OCI-LY7 (cell line): ENCODE results near the gene PCARE. TPM values are rescaled to one million over a fixed set of nuclear protein-coding genes. Genes with fewer than 3 reads are reported as not detected.

Experiments used
- BruUV-seq: library from RNA; stranded (reverse); fragments of 400-500 nt; replicated peaks from 2 replicates; lab custom pipeline; 2021; lab: Mats Ljungman, UMichigan
- CTCF ChIA-PET: fragments of 300-600 bp; sonication (Branson Sonifier 250); formaldehyde crosslinking; loops from one replicate; lab custom pipeline; 2022; ENCODE audit warnings: antibody characterized with exemption; ENCODE audit not compliant: unreplicated experiment; lab: Charles Lee
- POLR2A ChIA-PET: fragments of 300-600 bp; sonication (Branson Sonifier 250); formaldehyde crosslinking; loops from one replicate; lab custom pipeline; 2022; ENCODE audit warnings: antibody characterized with exemption; lab: Charles Lee
- DNase-seq: peaks from one replicate; pipeline ENCODE4 v3.0.0-alpha.2; 2015; ENCODE audit warnings: low spot score
- H2AFZ ChIP-seq: fragments of 200-600 bp; sonication (generic), shearing (Covaris generic); 2 replicates; pipeline ENCODE4 v1.6.1; 2014; ENCODE audit warnings: mild to moderate bottlenecking, antibody characterized with exemption, low read length, moderate library complexity
- H3K27ac ChIP-seq: fragments of 200-600 bp; sonication (generic); 2 replicates; pipeline ENCODE4 v1.5.1; 2014; ENCODE audit warnings: mixed run types, low read depth, mild to moderate bottlenecking, moderate library complexity, low read length, inconsistent platforms; ENCODE audit not compliant: poor library complexity, severe bottlenecking
- H3K36me3 ChIP-seq: fragments of 200-600 bp; sonication (generic); 2 replicates; pipeline ENCODE4 v1.6.1; 2014; ENCODE audit warnings: mild to moderate bottlenecking, antibody characterized with exemption, low read length, moderate library complexity, mixed read lengths; ENCODE audit not compliant: insufficient read depth
- H3K4me1 ChIP-seq: fragments of 200-600 bp; sonication (generic); 2 replicates; pipeline ENCODE4 v1.5.1; 2014; ENCODE audit warnings: mild to moderate bottlenecking, low read length; ENCODE audit not compliant: insufficient read depth, poor library complexity, severe bottlenecking
- H3K4me2 ChIP-seq: fragments of 200-600 bp; sonication (generic); 2 replicates; pipeline ENCODE4 v1.6.1; 2014; ENCODE audit warnings: mild to moderate bottlenecking, low read length
- H3K4me3 ChIP-seq: fragments of 200-600 bp; sonication (generic); 2 replicates; pipeline ENCODE4 v1.5.1; 2014; ENCODE audit warnings: mild to moderate bottlenecking, low read depth, low read length; ENCODE audit not compliant: poor library complexity, severe bottlenecking
- H3K79me2 ChIP-seq: fragments of 200-600 bp; sonication (generic); 2 replicates; pipeline ENCODE4 v1.6.1; 2016; ENCODE audit warnings: low read depth, mild to moderate bottlenecking, low read length, moderate library complexity, mixed read lengths; ENCODE audit not compliant: insufficient read depth
- H3K9me2 ChIP-seq: fragments of 200-600 bp; sonication (generic); 2 replicates; pipeline ENCODE4 v1.6.1; 2016; ENCODE audit warnings: mild to moderate bottlenecking, low read length, mixed read lengths; ENCODE audit not compliant: insufficient read depth
- H3K9me3 ChIP-seq: fragments of 200-600 bp; sonication (generic); 2 replicates; pipeline ENCODE4 v1.6.1; 2014; ENCODE audit warnings: mild to moderate bottlenecking, mixed run types, low read length, mixed read lengths
- H4K20me1 ChIP-seq: fragments of 200-600 bp; sonication (generic); 2 replicates; pipeline ENCODE4 v1.6.1; 2014; ENCODE audit warnings: mild to moderate bottlenecking, antibody characterized with exemption, low read length, moderate library complexity, mixed read lengths; ENCODE audit not compliant: insufficient read depth
- EZH2phosphoT487 ChIP-seq: fragments of 200-600 bp; sonication (generic); IDR thresholded peaks from 2 replicates; pipeline ENCODE4 v1.6.1; 2018; ENCODE audit warnings: low read depth, borderline replicate concordance, mild to moderate bottlenecking, mixed run types, antibody characterized with exemption, low read length, moderate library complexity, mixed read lengths
- intact Hi-C: fragments of 100-400 bp; cut with micrococcal nuclease; formaldehyde crosslinking; loops from one replicate; pipeline ENCODE4 v1.10.0; 2022; ENCODE audit not compliant: unreplicated experiment
- total RNA-seq, 2 experiments: library from RNA; depleted of rRNA in 1 of 2; stranded (reverse); fragments of >200 nt in 1 of 2; shearing (Covaris generic) in 1 of 2; gene quantifications; 2 replicates each; pipeline ENCODE4 v1.2.3, GENCODE V29; 2014 to 2022
- TF ChIP-seq, protein P1 (sequence below): fragments of 200-600 bp; sonication (generic); conservative IDR thresholded peaks from 2 replicates; pipeline ENCODE4 v1.5.1; 2014; ENCODE audit warnings: mild to moderate bottlenecking, antibody characterized with exemption, low read length, moderate library complexity, mixed read lengths

Gene PCARE
- total RNA-seq, 2 experiments from 2014 or later = not detected

DNA sequence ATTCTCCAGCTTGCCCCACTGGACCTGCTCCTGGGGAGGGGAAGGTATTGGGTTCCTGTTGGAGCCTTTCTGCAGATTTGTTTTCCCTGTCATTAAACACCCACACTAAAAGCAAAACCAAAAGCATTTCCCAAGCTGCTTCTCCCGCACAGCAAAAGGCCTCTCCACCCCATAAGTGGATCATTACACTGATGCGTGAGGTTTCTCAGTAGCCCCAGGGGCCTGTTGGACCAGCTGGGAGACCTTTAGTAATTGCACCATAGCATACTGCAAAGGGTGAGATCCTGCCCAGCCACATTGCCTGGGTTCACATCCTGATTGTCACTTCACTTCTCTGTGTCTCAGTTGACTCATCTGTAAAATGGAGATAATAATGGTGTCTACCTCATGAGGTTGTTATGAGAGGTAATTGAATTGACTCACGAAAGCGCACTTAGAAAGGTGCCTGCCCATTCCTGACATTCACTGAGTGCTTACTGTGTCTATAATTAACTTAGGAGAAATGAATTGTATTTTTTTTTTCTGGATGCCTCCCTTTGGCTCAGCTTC, 49.4 kb downstream of the PCARE start:
- Histone ChIP-seq H3K36me3 (no peaks in the 10 kb centered on the region), H3K9me3 (no peaks in the 10 kb centered on the region), H3K4me3 (no peak overlapping the region), H4K20me1 (no peaks in the 10 kb centered on the region), H3K79me2 (no peaks in the 10 kb centered on the region), H3K4me2 (no peak overlapping the region), H3K9me2 (no peaks in the 10 kb centered on the region), H3K4me1 (no peaks in the 10 kb centered on the region), H2AFZ (no peak overlapping the region), H3K27ac (no peak overlapping the region)
- CTCF ChIA-PET = no interaction called here
- intact Hi-C loops = no loop called here
- no peak for TF ChIP-seq EZH2phosphoT487
- TF ChIP-seq, protein P1, sequence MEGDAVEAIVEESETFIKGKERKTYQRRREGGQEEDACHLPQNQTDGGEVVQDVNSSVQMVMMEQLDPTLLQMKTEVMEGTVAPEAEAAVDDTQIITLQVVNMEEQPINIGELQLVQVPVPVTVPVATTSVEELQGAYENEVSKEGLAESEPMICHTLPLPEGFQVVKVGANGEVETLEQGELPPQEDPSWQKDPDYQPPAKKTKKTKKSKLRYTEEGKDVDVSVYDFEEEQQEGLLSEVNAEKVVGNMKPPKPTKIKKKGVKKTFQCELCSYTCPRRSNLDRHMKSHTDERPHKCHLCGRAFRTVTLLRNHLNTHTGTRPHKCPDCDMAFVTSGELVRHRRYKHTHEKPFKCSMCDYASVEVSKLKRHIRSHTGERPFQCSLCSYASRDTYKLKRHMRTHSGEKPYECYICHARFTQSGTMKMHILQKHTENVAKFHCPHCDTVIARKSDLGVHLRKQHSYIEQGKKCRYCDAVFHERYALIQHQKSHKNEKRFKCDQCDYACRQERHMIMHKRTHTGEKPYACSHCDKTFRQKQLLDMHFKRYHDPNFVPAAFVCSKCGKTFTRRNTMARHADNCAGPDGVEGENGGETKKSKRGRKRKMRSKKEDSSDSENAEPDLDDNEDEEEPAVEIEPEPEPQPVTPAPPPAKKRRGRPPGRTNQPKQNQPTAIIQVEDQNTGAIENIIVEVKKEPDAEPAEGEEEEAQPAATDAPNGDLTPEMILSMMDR = no peak
- POLR2A ChIA-PET = interaction anchor here (0.9 kb wide), 1 partner anchor 10 kb away, joined by 6 read pairs; no protein-coding TSS in a partner anchor
- no peak for DNase-seq
- BruUV-seq = no TSS peak

DNA sequence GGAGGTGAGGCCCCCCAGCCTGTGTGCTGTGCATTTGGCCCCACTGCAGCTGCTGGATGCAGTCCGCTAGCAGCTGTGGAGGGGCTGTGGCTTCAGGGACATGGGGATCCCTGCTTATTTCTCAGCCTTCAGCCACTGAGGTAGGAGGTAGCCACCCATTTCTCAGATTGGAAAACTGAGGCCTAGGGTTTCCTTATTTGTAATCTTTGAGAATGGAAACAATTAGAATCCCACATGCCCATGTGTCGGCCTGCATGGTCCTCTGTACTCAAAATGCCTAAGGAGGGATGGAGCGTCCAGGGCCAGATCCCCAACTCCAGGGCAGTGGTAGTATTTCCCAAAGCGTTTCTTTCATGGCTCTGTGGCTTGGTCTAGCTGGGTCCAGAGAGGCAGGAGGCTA, 51.1 kb downstream of the PCARE start:
- no peaks in the 10 kb centered on the region for H4K20me1 ChIP-seq
- no peaks in the 10 kb centered on the region for H3K4me1 ChIP-seq
- intact Hi-C loops = no loop called here
- POLR2A ChIA-PET = no interaction called here
- BruUV-seq = no TSS peak
- CTCF ChIA-PET = no interaction called here
- H3K79me2 ChIP-seq = no peaks in the 10 kb centered on the region
- H3K9me3 ChIP-seq = no peaks in the 10 kb centered on the region
- no peak for TF ChIP-seq EZH2phosphoT487
- TF ChIP-seq, protein P1 = no peak
- H3K27ac ChIP-seq = no peak overlapping the region
- H2AFZ ChIP-seq = no peak overlapping the region
- no peak overlapping the region for H3K4me3 ChIP-seq
- H3K9me2 ChIP-seq = no peaks in the 10 kb centered on the region
- H3K36me3 ChIP-seq = no peaks in the 10 kb centered on the region
- no peak overlapping the region for H3K4me2 ChIP-seq
- no peak for DNase-seq

- H3K9me2 ChIP-seq = no peaks in the 10 kb centered on the region
- intact Hi-C loops = no loop called here
- H2AFZ ChIP-seq = no peak overlapping the region
- no peak for DNase-seq
- no peaks in the 10 kb centered on the region for H3K36me3 ChIP-seq
- H3K79me2 ChIP-seq = no peaks in the 10 kb centered on the region
- POLR2A ChIA-PET = no interaction called here
- H4K20me1 ChIP-seq = no peaks in the 10 kb centered on the region
- H3K27ac ChIP-seq = no peak overlapping the region
- TF ChIP-seq EZH2phosphoT487 = no peak
- TF ChIP-seq, protein P1 = no peak
- no peak overlapping the region for H3K4me2 ChIP-seq
- no peaks in the 10 kb centered on the region for H3K9me3 ChIP-seq
- CTCF ChIA-PET = no interaction called here
- no TSS peak for BruUV-seq
- H3K4me3 ChIP-seq = no peak overlapping the region
- H3K4me1 ChIP-seq = no peaks in the 10 kb centered on the region
These were observed 51.6 kb downstream of the PCARE start for GRCh38 chr2:29022679-29023078.
